Tracheal epithelial cell (primary cell): ENCODE results near the gene CARD6. TPM values are rescaled to one million over a fixed set of nuclear protein-coding genes. Genes with fewer than 3 reads are reported as not detected.

Experiments used
- total RNA-seq: library from RNA; depleted of rRNA; stranded (reverse); fragments of >200 nt; gene quantifications from 2 replicates; pipeline ENCODE4 v1.2.1, GENCODE V29; 2014

CARD6 gene
- 9.4 and 11.1 TPM in 2 replicates for total RNA-seq

GRCh38 chr5:40841068-40841805 is at the start of gene CARD6:
CARD6 (plus strand) TSS chr5:40841367; CDS start chr5:40841383, 16 bp downstream.

GRCh38 chr5:40798012-40798800 is 43.0 kb upstream of the CARD6 start, which contains the start of gene PRKAA1:
PRKAA1 (minus strand) TSS chr5:40798374; CDS start chr5:40798189, 185 bp downstream.

GRCh38 chr5:40834849-40835787 is 6.0 kb upstream of the CARD6 start, which contains the start of gene RPL37:
RPL37 (minus strand) TSS chr5:40835222; CDS start chr5:40835185, 37 bp downstream.

GRCh38 chr5:40909264-40909663 is 68.1 kb downstream of the CARD6 start, which contains the start of gene C7:
C7 (plus strand) TSS chr5:40909497; CDS start chr5:40909611, 114 bp downstream.

Other genes starting within 250 kb of the CARD6 start
- gene PTGER4, start 161.5 kb upstream of the CARD6 start, total RNA-seq = 15.3 and 25.3 TPM in 2 replicates
- 8.4 and 10.0 TPM in 2 replicates for gene TTC33, start 85.4 kb upstream of the CARD6 start, total RNA-seq
- gene PRKAA1, start 43.0 kb upstream of the CARD6 start, total RNA-seq = 45.3 and 72.5 TPM in 2 replicates
- 365 and 464 TPM in 2 replicates for gene RPL37, start 6.1 kb upstream of the CARD6 start, total RNA-seq
- under 0.01 TPM in 1 of 2 replicates, not detected in the other for gene C7, start 68.1 kb downstream of the CARD6 start, total RNA-seq
- under 0.01 TPM in 1 of 2 replicates, not detected in the other for gene MROH2B, start 230.0 kb downstream of the CARD6 start, total RNA-seq